ENCODE results near the gene USP32.

USP32 gene

GRCh38 chr17:60153606-60154390 is 238.1 kb downstream of the USP32 start:
- peak; percentile 1 for DNase-seq (ENCODE audit: low spot score)

- DNase-seq (ENCODE audit: low spot score): no peak
Observed at GRCh38 chr17:60151355-60151754, 240.6 kb downstream of the USP32 start.

DNA sequence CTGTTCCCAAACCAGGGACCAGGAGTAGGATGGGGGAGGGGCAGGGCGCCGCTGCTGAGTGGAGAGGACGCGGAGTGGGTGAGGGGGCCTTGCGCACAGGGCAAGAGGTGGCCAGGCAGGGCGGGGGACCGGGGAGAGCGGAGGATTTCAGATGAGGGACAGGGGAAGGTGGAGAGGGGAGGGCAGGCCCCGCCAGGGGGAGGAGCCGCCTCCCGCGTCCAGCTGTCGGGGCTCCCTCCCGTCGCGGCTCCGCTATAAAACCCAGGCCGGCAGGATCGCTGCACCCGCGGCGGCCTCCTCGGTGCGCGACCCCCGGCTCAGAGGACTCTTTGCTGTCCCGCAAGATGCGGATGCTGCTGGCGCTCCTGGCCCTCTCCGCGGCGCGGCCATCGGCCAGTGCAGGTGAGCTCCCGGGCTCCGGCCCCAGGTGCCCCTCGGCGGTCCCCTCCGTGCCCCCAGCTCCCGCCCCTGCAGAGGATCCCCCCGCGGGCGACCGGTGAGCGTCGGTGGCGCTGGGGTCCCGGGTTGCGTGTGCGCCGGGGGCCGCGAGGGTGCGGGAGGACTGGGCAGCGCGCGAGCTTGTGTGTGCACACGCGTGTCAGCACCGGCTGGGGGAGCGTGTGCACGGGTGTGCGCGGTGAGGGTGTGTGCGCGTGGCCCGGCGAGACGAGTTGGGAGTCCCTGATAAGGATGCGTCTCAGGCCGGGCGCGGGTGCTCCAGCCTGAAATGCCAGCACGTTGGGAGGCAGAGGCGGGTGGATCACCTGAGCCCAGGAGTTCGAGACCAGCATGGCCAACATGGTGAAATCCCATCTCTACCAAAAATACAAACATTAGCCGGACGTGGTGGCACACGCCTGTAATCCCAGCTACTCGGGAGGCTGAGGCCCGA is 242.0 kb downstream of the USP32 start, which contains the start of gene CA4:
Gene CA4, plus strand, starts transcription at position 283 of the 892 bp plus-strand sequence. Its CDS starts 62 bp downstream, at position 345.
- DNase-seq (ENCODE audit: low spot score): no peak

DNA sequence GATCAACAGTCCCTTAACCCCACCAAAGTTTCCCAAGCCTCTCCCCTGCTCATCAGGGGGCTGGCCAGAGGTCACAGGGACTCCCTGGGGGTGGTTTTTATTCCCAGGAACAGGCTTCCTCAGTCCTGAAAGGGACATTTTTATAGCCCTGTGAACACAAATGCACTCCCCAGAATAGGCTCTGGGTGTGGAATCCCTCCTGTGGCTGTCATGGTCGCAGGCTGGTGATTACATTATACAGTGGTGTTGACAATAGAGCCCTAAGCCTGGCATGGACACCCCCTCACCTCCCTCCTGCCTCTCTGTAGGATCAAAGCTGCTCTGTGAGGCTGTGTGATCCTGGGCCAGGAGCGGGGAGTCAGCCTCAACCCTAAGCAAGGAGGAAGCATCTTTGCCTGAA is 243.6 kb downstream of the USP32 start:
- DNase-seq (ENCODE audit: low spot score): no peak

DNA sequence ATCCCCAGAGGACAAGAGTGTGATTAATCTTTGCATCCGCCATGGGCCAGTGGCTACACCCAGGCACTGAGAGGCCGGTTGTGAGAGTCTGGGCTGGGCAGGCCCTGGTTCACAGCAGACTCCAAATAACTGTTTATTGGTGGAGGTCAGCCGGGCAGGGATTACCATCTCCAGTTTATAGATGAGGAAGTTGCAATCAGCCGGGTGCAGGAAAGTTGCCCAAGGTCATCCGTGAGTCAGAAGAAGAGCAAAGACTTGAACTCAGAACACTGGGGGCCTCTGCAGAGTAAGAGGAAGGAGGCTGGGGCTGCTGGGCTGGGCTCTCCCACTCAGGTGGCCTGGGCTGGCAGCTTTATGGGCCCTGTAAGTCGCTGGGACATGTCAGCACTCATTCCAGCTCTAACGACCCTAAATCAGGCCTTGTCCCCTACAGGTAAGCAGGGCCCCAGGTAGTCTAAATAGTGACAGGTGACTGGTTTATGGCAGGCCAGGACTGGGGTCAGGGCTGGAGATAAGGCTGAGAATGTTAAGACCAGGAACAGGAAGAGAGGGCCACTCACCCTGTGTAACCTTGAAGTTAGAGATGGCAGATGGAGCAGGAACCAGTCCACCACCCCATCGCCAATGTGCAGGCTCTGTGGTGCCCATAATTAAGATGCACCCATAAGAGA is 244.2 kb downstream of the USP32 start:
- no peak for DNase-seq (ENCODE audit: low spot score)

GRCh38 chr17:60146206-60146605 is 245.7 kb downstream of the USP32 start:
- DNase-seq (ENCODE audit: low spot score): no peak

GRCh38 chr17:60145006-60145935 is 246.7 kb downstream of the USP32 start:
- DNase-seq (ENCODE audit: low spot score): no peak

DNA sequence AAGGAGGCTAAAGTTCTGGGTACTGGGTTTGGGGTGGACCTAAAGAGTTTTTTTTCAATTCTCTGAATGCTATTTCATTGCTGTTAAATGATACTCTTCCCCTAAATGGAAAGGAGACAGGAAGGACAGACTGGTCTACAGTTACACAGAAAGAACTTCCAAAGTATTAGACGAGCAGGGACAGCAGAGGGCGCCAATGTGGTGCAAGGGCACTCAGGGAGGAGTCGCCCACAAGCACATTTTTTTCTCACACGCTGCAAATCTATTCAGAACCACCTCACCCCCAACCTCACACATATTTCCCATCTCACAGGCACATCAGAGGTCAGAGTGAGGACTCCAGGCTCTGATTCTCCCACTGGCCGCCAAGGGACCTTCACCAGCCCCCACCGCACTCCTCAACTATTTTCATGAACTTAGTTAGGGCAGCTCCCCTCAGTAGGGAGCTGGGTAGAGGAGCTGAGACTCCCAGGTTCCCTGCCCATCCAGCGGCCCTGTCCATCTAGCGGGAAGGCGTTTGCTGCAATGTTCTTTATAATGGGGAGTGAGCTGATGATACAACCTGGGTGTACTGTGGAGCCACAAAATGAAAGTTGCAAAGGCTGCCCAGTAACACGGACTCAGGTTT is 248.9 kb downstream of the USP32 start:
- DNase-seq (ENCODE audit: low spot score): peak; percentile 90

- no peak for DNase-seq (ENCODE audit: low spot score)
Observed at GRCh38 chr17:60141111-60142018, 250.6 kb downstream of the USP32 start.

GRCh38 chr17:60139438-60140285 is 252.3 kb downstream of the USP32 start:
- DNase-seq (ENCODE audit: low spot score): peak; percentile 53

GRCh38 chr17:60138769-60139437 is 253.0 kb downstream of the USP32 start:
- no peak for DNase-seq (ENCODE audit: low spot score)

- no peak for DNase-seq (ENCODE audit: low spot score)
Observed at GRCh38 chr17:60137731-60138130, 254.2 kb downstream of the USP32 start.

DNA sequence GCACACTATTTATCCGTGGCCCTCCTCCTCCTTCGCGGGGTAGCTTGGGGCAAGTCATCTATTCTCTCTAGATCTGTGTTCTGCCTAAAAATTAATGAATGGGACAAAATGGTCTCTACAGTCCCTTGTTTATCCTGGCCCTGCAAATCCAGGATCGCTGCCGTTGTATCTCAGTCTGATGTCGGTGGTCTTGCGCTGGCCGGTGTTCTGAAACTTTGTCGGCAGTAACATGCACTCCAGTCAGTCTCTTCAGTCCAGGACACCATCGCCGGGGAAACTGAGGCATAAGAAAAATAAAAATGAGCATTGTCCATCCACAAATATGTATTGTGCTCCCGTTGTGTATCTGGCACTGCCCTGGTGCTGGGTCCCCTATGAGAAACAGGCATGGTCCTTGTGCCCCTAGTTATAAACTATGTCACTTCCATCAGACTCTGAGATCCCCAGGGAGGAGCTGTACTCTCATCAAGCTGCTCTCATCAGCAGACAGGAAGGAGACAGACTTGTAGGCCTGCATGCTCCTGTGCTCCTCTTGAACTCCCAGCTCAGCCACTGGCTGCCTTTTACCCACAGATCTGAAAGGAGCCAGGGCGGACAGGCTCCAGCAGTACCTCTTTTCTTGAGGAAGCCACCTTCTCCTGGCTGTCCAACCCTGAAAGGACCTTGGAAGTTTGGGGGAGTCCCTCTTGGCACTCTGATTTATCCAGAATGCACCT is 255.8 kb downstream of the USP32 start:
- DNase-seq (ENCODE audit: low spot score): no peak

GRCh38 chr17:60135151-60135950 is 256.6 kb downstream of the USP32 start:
- DNase-seq (ENCODE audit: low spot score): peak; percentile 95

DNA sequence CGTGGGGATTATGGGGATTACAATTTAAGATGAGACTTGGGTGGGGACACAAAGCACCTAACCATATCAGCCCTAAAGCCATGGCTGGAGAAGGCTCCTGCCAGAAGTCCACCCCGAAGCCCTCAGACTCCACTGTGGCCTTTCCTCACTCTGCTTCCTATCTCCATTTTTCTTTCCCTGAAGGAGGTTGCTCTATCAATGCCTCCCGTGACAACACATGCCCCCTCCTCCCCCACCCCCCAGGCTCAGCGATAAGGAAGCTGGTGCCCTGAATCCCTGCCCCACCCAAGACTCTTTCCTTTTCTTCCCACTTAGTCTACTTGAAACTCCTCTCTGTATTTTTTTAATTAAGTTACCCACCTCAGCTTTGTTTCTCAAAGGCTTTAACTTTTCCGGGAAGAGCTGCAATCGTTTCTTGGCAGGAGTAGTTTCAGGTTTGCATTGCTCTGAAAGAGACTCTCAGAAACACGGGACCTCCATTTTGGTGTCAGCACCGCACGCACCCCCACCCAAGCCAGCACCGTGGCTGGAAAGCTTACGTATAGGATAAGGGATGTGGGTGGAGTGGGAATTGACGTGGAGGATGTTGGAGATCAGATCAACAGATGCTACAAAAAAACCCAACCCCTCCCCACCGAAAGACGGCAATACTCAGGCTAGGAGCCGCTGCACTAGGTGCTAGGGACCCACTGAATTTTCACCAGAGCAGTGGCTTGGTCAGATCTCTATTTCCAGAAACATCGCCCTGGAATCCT is 257.4 kb downstream of the USP32 start:
- no peak for DNase-seq (ENCODE audit: low spot score)

- DNase-seq (ENCODE audit: low spot score): no peak
Observed at GRCh38 chr17:60130466-60130865, 261.5 kb downstream of the USP32 start.

Measured in Ammon's horn (tissue), 1 donor.